ENCODE results near the gene NOL6.

DNA sequence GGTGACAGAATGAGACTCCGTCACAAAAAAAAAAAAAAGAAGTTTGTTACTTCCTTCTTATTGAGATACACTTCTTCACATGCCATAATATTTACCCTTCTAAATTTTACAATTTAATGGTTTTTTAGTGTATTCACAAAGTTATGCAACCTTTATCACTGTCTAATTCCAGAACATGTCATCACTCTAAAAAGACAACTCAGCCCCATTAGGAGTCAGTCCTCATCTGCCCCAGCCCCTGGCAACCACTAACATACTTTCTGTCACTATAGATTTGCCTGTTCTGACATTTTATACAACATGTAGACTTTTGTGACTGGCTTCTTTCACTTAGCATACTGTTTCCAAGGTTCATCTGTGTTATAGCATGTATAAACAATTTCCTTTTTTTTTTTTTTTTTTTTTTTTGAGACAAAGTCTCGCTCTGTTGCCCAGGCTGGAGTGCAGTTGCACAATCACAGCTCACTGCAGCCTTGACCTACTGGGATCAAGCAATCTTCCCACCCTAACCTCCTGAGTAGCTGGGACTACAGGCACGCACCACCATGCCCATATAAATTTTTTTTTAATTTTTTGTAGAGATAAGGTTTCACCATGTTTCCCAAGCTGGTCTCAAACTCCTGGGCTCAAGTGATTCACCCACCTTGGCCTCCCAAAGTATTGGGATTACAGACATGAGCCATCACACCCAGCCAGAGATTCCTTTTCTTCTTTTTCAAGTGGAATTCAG, 44.3 kb downstream of the NOL6 start:
- TF ChIP-seq, protein P1, sequence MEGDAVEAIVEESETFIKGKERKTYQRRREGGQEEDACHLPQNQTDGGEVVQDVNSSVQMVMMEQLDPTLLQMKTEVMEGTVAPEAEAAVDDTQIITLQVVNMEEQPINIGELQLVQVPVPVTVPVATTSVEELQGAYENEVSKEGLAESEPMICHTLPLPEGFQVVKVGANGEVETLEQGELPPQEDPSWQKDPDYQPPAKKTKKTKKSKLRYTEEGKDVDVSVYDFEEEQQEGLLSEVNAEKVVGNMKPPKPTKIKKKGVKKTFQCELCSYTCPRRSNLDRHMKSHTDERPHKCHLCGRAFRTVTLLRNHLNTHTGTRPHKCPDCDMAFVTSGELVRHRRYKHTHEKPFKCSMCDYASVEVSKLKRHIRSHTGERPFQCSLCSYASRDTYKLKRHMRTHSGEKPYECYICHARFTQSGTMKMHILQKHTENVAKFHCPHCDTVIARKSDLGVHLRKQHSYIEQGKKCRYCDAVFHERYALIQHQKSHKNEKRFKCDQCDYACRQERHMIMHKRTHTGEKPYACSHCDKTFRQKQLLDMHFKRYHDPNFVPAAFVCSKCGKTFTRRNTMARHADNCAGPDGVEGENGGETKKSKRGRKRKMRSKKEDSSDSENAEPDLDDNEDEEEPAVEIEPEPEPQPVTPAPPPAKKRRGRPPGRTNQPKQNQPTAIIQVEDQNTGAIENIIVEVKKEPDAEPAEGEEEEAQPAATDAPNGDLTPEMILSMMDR (conservative IDR thresholded peaks at IDR 0.05): no peak
- TF ChIP-seq ZFX (IDR thresholded peaks at IDR 0.05): no peak
